Medulla oblongata (tissue), 1 donor: ENCODE measurements around the gene OAF.
"Not testable (repeated sequence)": the region's sequence is repeated elsewhere in the genome, so short reads cannot be mapped to it uniquely, and the experiment has no call there.

Experiments
- DNase-seq: peaks from one replicate; pipeline ENCODE4 v3.0.0-alpha.2; 2015; ENCODE audit errors: extremely low spot score

The OAF gene

DNA sequence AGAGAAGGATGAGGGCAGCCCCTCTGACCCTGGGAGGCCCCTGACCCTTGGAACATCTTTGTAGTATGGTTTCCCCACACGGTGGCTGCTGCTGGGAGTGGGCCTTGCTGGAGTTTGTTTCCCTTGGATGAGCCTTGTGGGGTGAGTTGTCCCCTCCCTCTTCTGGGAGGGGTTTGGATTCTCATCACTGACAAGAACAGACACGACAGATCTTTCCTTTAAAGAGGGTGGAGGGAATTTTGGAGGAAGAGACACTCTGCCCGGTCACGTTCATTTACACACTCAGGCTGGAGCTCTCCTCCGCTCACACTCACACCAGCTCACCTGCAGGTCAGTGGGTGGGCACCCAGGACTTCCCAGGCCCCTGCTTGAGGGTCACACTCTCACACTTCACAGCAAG is 60.8 kb downstream of the OAF start:
- no peak for DNase-seq

DNA sequence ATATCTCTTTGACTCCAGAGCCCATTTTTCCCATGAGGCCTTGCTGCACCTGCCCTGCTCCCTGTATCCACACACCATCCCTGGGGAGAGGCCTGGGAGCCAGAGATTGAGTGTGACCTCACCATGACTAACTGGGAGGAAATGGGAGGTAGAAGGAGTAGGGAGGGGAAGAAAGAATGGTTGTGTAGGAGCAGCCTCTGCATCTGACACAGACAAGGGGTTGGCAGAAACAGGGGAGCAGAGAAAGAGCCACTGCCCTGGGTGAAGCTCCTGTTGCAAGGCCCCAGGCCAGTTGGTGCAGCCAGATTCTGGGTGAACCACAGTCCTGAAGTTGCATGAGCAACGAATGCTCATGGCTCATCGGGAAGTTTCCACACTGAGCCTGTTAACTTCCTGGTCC is 61.5 kb downstream of the OAF start:
- no peak for DNase-seq

DNA sequence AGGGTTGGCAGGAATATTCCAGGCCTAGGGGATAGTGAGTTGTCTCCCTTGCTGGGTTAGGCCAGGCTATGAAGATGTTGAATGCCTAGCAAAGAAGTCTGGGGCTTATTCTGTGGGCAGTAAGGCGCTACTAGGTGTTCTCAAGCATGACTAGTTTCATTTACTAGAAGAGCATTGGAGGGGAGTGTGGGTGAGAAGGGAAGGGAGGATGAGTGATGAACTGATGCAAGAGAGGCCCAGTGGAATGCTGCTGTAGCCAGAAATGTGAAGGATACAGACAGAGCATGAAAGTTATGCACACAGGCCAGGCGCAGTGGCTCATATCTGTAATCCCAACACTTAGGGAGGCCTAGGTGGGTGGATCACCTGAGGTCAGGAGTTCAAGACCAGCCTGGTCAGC is 62.6 kb downstream of the OAF start:
- DNase-seq: no peak

DNA sequence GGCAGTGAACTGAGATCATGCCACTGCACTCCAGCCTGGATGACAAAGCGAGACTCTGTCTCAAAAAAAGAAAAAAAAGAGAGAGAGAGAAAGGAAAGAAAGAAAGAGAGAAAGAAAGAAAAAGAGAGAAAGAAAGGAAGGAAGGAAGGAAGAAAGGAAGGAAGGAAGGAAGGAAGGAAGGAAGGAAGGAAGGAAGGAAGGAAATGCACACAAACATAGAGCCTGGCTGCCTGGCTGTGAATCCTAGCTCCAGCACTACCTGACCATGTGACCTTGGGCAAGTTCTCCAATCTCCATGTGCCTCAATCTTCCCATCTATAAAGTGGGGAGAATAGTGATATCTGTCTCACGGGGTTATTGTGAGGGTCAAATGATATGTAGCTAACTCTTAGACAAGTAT is 63.1 kb downstream of the OAF start:
- DNase-seq: not testable (repeated sequence)

DNA sequence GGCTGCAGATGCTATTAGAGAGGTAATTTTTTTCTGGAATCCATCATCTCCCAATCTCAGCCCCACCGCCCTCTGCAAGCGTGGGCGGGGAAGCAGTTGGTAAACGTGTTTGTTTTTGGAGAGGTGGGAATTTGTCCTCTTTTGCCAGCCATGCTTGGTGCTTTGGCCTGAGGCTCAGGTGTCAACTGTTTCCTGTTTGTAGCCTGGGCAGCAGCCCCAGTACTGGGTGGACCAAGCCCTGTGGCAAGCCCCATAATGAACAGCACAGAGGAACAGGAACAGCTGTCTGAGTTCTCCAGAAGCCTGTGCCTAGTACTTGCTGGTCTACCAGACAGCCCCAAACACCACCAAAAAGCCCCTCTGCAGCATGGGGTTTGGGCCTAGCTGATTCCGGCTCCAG is 68.7 kb downstream of the OAF start:
- no peak for DNase-seq
